HG02759 (cell line): ENCODE results near the gene GAN.
A peak's percentile ranks its signal among the peaks of the same experiment; 100 is the strongest.
"Not testable (repeated sequence)": the region's sequence is repeated elsewhere in the genome, so short reads cannot be mapped to it uniquely, and the experiment has no call there.

Experiments used
- ATAC-seq: cut with Tn5 transposase; IDR thresholded peaks from one replicate; pipeline ENCODE4 v1.9.1; 2021; ENCODE audit warnings: mild to moderate bottlenecking, moderate library complexity; ENCODE audit not compliant: unreplicated experiment

GAN gene

DNA sequence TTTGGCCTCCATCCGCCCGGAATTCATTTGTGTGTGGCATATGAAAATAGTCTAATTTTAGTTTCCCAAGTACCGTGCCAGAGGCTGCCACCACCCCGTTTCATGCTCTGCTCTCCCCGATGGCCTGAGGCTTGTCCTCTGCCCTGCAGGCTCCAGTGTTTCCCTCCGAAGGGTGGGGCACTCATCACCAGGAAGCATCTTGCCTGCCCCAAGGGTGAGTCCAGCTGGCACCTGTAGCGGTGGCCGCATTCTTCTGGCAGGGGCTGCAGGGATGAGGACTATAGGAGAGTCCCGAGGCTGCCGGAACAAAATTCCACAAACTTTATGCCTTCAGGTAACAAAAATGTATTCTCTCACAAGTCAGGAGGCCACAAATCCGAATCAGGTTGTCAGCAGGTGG, 106.8 kb downstream of the GAN start:
- no peak for ATAC-seq

DNA sequence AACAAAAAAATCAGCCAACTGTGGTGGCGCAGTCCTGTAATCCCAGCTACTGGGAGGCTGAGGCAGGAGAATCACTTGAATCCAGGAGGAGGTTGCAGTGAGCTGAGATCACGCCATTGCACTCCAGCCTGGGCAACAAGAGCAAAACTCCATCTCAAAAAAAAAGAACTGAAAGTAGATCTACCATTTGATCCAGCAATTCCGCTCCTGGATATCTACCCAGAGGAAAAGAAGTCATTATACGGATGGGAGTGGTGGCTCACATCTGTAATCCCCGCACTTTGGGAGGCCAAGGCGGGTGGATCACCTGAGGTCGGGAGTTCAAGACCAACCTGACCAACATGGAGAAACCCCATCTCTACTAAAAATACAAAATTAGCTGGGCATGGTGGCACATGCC, 107.4 kb downstream of the GAN start:
- ATAC-seq, result not testable (repeated sequence)

DNA sequence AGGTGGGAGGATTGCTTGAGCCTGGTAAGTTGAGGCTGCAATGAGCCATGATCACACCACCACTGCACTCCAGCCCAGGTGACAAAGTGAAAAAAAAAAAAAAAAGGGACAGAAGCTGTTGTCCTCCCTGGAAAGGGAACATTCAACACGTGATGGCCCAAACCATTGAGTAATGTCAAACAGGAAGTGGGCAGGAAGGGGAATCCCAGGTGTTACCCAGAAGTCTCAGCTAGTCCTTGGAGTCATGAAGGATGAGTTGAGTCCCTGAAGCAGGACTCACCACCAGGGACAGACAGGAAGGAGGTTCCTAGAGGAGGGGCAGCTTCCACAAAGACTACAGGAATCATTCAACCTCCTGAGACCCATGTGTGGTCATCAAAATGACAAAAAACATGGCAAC, 110.0 kb downstream of the GAN start:
- ATAC-seq, result peak; percentile 67

DNA sequence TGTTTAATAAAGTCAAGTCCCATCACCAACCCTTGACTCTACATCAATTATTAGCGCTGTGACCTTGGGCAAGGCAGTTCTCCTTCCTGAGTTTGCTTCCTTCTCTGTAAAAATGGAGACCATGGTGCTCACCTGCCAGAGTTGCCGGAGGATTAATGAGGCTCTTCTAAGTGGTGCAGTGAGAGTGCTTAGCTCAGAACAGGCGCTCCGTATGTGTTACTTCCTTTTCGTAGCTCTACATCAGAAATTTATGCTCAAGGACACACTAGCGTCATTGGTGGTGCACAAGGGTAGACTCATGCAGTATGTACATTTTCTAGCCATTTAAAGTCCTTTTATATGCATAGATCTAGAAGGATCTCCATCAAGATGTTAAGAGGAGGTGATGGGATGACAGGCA, 112.5 kb downstream of the GAN start:
- no peak for ATAC-seq

DNA sequence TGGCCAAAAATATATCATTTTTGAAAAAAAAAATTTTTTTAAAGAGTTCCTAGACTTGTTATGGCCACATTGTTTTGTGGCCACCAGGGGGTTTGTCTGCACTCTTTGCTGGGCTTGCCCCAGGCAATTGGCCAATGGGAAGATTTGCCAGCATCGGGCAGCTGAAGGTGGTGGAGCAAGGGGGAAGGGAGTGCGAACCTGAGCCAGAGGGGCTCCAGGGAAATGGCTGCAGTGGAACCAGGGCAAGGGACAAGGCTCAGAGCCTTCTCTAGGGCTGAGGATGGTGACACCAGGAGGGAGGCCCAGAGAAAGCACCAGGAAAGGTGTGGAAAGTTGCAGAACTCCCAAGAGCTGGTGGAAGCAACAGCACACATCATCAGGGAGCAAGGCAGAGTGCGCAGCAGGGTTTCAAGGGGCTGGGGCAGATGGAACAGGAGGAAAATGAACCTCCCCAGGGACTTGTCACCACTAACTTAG, 114.3 kb downstream of the GAN start:
- ATAC-seq, result no peak

DNA sequence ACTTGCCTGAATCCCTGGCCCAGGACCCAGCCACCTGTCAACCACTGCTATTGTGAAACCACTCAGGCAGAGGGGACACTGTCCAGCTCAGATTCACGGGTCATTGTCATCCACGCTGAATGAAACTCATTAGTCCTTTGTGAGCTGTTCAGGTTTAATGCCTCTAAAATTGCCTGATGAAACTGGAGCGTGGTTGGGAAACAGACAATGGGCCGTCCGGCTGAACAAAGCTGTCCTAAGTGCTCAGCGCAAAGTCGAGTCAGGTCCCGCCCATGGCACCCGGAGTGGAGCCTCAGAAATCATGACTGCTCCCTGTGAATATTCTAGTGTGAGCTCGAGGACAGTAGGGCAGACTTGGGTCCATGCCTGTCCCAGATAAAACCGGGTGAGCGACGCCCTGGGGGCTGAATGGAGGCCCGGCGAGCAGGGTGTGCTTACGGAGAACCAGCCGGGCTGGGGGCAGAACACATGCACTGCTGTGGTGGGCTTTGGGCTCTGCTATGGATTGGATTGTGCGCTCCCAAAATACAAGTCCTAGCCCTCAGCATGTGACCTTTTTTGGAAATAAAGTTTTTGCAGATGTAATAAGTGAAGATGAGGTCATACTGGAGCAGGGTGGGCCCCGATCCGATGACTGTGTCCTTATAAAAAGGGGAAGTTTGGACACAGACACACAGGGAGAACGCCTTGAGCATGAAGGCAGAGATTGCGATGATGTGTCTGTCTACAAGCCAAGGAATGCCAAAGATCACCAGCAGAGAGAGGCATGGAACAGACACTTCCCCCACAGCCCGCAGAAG, 117.0 kb downstream of the GAN start:
- no peak for ATAC-seq

DNA sequence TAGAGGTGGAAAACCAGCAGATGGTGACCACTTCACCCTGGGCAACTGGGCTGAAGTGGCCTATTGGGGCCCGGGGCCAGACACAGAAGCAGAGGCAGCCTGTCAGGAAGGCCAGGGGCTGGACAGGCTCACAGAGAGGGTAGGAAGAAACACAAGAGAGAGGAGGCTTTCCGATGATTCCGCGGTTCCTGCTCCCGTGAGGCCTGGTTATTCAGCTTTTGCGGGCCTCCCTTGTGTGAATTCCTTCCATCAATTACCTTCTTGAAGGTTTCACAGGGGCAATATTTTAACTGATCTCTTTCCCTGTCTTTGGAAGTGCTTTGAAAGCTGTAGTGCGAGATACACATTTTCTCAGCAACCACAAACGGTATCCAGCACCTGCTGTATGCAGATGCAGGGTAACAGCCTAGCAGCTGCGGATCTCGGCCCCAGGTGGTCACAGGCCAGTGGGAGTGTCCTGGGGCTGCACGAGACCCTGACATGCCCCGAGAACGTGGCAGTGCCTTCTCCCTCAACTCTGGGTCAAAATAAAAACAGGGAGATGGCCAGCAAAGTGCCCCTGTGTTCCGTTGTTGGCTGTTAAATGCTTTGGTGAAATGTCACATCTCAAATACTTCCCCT, 118.3 kb downstream of the GAN start:
- no peak for ATAC-seq

DNA sequence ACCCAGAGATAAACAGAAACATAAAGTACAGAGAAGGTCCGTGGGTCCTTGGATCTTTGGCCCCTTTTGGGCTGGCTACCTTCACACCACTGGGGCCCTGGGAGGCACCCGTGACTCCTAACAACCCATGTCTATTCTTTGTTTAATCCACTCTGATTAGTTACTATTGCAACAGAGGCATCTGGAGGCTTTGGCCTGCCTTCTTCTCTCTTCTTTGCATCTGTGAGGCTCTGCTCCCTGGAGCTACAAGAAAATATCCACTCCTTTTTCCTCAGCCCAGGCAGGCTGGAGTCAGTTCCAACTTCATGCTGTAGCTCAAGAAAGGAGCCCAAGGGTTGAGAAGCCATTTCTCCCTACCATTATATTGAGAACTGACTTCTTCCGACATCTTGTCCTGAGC, 120.3 kb downstream of the GAN start:
- ATAC-seq, result no peak

DNA sequence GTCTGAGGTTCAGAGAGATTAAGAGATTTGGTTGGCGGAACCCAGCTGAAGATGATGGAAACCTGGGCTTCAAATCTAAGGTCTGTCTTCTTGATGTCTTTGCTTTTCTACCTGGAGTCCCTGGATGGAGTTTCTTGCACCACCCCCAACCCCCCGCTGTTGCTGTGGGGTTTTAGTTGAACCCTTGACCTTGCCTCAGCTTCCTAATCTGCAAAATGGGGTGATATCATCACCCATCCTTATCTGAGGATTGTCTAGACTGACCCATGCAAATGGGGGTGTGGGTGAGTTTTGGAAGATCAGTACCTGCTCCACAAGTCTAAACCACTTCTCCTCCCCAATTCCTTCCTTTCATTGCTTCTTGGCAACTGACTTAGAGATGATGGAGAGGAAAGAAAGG, 120.8 kb downstream of the GAN start:
- ATAC-seq, result no peak

DNA sequence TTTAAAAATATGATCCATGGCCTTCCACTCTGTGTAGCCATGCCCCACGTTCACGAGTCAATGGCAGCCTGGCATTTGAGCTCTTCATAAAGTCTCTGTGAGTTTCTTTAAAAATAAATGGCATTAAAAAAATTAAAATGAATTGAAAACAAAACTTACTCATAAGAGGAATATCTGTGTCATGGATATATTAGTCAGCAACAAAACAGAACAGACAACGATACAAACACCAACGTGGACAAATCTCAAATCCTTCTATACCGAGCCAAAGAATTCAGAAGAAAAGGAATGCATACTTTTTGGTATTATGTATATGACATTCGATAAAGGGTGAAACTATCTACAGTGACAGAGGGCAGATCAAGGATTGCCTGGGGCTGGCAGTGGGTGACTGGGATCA, 121.6 kb downstream of the GAN start:
- no peak for ATAC-seq

DNA sequence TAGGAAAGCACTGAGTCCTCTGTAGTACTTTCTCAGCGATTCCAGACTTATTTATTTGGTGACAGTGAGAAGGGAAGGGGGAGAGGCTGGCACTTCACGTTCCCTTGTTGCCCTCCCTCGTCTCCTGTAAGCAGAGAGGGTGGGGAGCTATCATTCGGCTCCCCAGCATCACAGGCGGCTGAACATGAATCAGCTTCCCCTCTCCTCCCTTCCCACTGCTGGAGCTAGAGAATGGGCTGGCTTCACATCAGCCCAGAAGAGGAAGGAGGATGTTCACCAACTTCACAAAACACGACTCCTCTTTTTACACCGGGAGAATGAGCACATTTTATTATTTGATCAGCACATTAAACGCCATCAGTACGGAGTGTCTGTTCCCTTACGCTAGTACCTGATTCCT, 123.1 kb downstream of the GAN start:
- no peak for ATAC-seq
